Neural progenitor cell (in vitro differentiated cells): ENCODE results near the gene NCKAP5.

Experiments used
- EZH2phosphoT487 ChIP-seq: fragments of 200-600 bp; sonication (generic); IDR thresholded peaks from 2 replicates; pipeline ENCODE4 v1.6.1; 2017; ENCODE audit warnings: antibody characterized with exemption
- TF ChIP-seq, protein P1 (sequence below): fragments of 200-600 bp; sonication (generic); IDR thresholded peaks from 2 replicates; pipeline ENCODE4 v1.5.1; 2017; ENCODE audit warnings: antibody characterized with exemption, mild to moderate bottlenecking

GRCh38 chr2:133409581-133410285, 158.5 kb downstream of the NCKAP5 start:
- TF ChIP-seq, protein P1, sequence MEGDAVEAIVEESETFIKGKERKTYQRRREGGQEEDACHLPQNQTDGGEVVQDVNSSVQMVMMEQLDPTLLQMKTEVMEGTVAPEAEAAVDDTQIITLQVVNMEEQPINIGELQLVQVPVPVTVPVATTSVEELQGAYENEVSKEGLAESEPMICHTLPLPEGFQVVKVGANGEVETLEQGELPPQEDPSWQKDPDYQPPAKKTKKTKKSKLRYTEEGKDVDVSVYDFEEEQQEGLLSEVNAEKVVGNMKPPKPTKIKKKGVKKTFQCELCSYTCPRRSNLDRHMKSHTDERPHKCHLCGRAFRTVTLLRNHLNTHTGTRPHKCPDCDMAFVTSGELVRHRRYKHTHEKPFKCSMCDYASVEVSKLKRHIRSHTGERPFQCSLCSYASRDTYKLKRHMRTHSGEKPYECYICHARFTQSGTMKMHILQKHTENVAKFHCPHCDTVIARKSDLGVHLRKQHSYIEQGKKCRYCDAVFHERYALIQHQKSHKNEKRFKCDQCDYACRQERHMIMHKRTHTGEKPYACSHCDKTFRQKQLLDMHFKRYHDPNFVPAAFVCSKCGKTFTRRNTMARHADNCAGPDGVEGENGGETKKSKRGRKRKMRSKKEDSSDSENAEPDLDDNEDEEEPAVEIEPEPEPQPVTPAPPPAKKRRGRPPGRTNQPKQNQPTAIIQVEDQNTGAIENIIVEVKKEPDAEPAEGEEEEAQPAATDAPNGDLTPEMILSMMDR, result no peak
- no peak for TF ChIP-seq EZH2phosphoT487
